ENCODE data around the gene NOX3. TPM values are rescaled to one million over a fixed set of nuclear protein-coding genes. Genes with fewer than 3 reads are reported as not detected.

The NOX3 gene
- polyA plus RNA-seq, 3 donors from 2014 or later = not detected

- no peak overlapping the region for H3K27ac Mint-ChIP-seq
Observed at GRCh38 chr6:155398701-155399061, 57.0 kb downstream of the NOX3 start.

GRCh38 chr6:155398221-155398620 lies 57.4 kb downstream of the NOX3 start:
- Mint-ChIP-seq H3K27me3 (ENCODE audit: low read depth in 3 of 3) (peaks cover 0 to 11% (median 5%) of the 10 kb centered on the region in 3 donors), H3K36me3 (no peaks in the 10 kb centered on the region), H3K9me3 (no peaks in the 10 kb centered on the region), H3K4me3 (no peak overlapping the region), H3K4me1 (peaks cover 0 to 8% of the 10 kb centered on the region in 2 donors), H3K27ac (peak overlapping the region in 1 of 6 donors; percentile 13)
- DNase-seq = no peak

More at GRCh38 chr6:155398701-155399061, 57.0 kb downstream of the NOX3 start:
- Mint-ChIP-seq H3K4me3 (no peak overlapping the region), H3K27me3 (ENCODE audit: low read depth in 3 of 3) (peaks cover 0 to 10% (median 3%) of the 10 kb centered on the region in 3 donors), H3K36me3 (no peaks in the 10 kb centered on the region), H3K4me1 (peaks cover 0 to 8% of the 10 kb centered on the region in 2 donors), H3K9me3 (no peaks in the 10 kb centered on the region)
- DNase-seq = no peak

- no peak for DNase-seq
- Mint-ChIP-seq H3K9me3 (no peaks in the 10 kb centered on the region), H3K27ac (no peak overlapping the region), H3K4me1 (peaks cover 0 to 8% of the 10 kb centered on the region in 2 donors), H3K27me3 (ENCODE audit: low read depth in 3 of 3) (peaks cover 0 to 11% (median 5%) of the 10 kb centered on the region in 3 donors), H3K4me3 (no peak overlapping the region), H3K36me3 (no peaks in the 10 kb centered on the region)
Observed at GRCh38 chr6:155397172-155397705, 58.4 kb downstream of the NOX3 start.

GRCh38 chr6:155396605-155397004 lies 59.0 kb downstream of the NOX3 start:
- Mint-ChIP-seq H3K4me1 (peaks cover 0 to 8% of the 10 kb centered on the region in 2 donors), H3K36me3 (no peaks in the 10 kb centered on the region), H3K27me3 (ENCODE audit: low read depth in 3 of 3) (peaks cover 0 to 11% (median 5%) of the 10 kb centered on the region in 3 donors), H3K9me3 (no peaks in the 10 kb centered on the region), H3K4me3 (no peak overlapping the region), H3K27ac (no peak overlapping the region)
- no peak for DNase-seq

- no peak for DNase-seq
- Mint-ChIP-seq H3K36me3 (no peaks in the 10 kb centered on the region), H3K27me3 (ENCODE audit: low read depth in 3 of 3) (peaks cover 0 to 11% (median 5%) of the 10 kb centered on the region in 3 donors), H3K9me3 (no peaks in the 10 kb centered on the region), H3K27ac (no peak overlapping the region), H3K4me3 (no peak overlapping the region), H3K4me1 (peaks cover 0 to 8% of the 10 kb centered on the region in 2 donors)
Observed at GRCh38 chr6:155395339-155395738, 60.3 kb downstream of the NOX3 start.

GRCh38 chr6:155389130-155389529 lies 66.5 kb downstream of the NOX3 start:
- DNase-seq = no peak
- no peak overlapping the region for H3K4me3 Mint-ChIP-seq
- H3K4me1 Mint-ChIP-seq = peaks cover 12 to 15% of the 10 kb centered on the region in 2 donors
- peaks cover 0 to 6% (median 0%) of the 10 kb centered on the region in 6 donors for H3K9me3 Mint-ChIP-seq
- H3K27ac Mint-ChIP-seq = no peak overlapping the region
- H3K36me3 Mint-ChIP-seq = peaks cover 0 to 9% (median 3%) of the 10 kb centered on the region in 3 donors
- peaks cover 2 to 8% (median 6%) of the 10 kb centered on the region in 3 donors for H3K27me3 Mint-ChIP-seq (ENCODE audit: low read depth in 3 of 3)

- H3K4me1 Mint-ChIP-seq = peaks cover 12 to 15% of the 10 kb centered on the region in 2 donors
- no peak overlapping the region for H3K4me3 Mint-ChIP-seq
- H3K36me3 Mint-ChIP-seq = peaks cover 0 to 9% (median 3%) of the 10 kb centered on the region in 3 donors
- DNase-seq = no peak
- H3K27ac Mint-ChIP-seq = no peak overlapping the region
- peaks cover 0 to 6% (median 0%) of the 10 kb centered on the region in 6 donors for H3K9me3 Mint-ChIP-seq
- peaks cover under 1 to 6% (median 2%) of the 10 kb centered on the region in 3 donors for H3K27me3 Mint-ChIP-seq (ENCODE audit: low read depth in 3 of 3)
Observed at GRCh38 chr6:155388591-155388990, 67.0 kb downstream of the NOX3 start.

GRCh38 chr6:155387481-155387880 lies 68.2 kb downstream of the NOX3 start:
- DNase-seq = no peak
- H3K4me3 Mint-ChIP-seq = peak overlapping the region in 3 of 5 donors; percentile 10 to 50 (median 38)
- H3K9me3 Mint-ChIP-seq = peaks cover 0 to 6% (median 0%) of the 10 kb centered on the region in 6 donors
- peaks cover 12 to 15% of the 10 kb centered on the region in 2 donors for H3K4me1 Mint-ChIP-seq
- H3K27ac Mint-ChIP-seq = no peak overlapping the region
- H3K36me3 Mint-ChIP-seq = peaks cover 0 to 9% (median 3%) of the 10 kb centered on the region in 3 donors
- H3K27me3 Mint-ChIP-seq (ENCODE audit: low read depth in 3 of 3) = peaks cover 0 to 5% (median 2%) of the 10 kb centered on the region in 3 donors

- Mint-ChIP-seq H3K4me1 (peaks cover 12 to 15% of the 10 kb centered on the region in 2 donors), H3K9me3 (peaks cover 0 to 6% (median 0%) of the 10 kb centered on the region in 6 donors), H3K27ac (no peak overlapping the region), H3K27me3 (ENCODE audit: low read depth in 3 of 3) (peaks cover 0 to 4% (median 3%) of the 10 kb centered on the region in 3 donors), H3K36me3 (peaks cover 0 to 9% (median 3%) of the 10 kb centered on the region in 3 donors), H3K4me3 (no peak overlapping the region)
- DNase-seq = no peak
Observed at GRCh38 chr6:155384321-155384952, 71.2 kb downstream of the NOX3 start.

- Mint-ChIP-seq H3K4me3 (no peak overlapping the region), H3K9me3 (peaks cover 0 to 6% (median 0%) of the 10 kb centered on the region in 6 donors), H3K27me3 (ENCODE audit: low read depth in 3 of 3) (peaks cover 0 to 3% (median 2%) of the 10 kb centered on the region in 3 donors), H3K27ac (no peak overlapping the region), H3K36me3 (peaks cover 0 to 4% (median 0%) of the 10 kb centered on the region in 3 donors), H3K4me1 (peaks cover 12 to 15% of the 10 kb centered on the region in 2 donors)
- no peak for DNase-seq
Observed at GRCh38 chr6:155383913-155384312, 71.7 kb downstream of the NOX3 start.

- H3K36me3 Mint-ChIP-seq = no peaks in the 10 kb centered on the region
- no peak overlapping the region for H3K27ac Mint-ChIP-seq
- H3K9me3 Mint-ChIP-seq = peaks cover 0 to under 1% (median 0%) of the 10 kb centered on the region in 6 donors
Observed at GRCh38 chr6:155382338-155382685, 73.3 kb downstream of the NOX3 start.

GRCh38 chr6:155381673-155382337 lies 73.8 kb downstream of the NOX3 start:
- H3K27me3 Mint-ChIP-seq (ENCODE audit: low read depth in 3 of 3) = peaks cover 0 to 3% (median 0%) of the 10 kb centered on the region in 3 donors
- H3K9me3 Mint-ChIP-seq = no peaks in the 10 kb centered on the region
- no peak for DNase-seq
- H3K36me3 Mint-ChIP-seq = no peaks in the 10 kb centered on the region
- H3K4me1 Mint-ChIP-seq = peaks cover 0 to 2% of the 10 kb centered on the region in 2 donors
- H3K27ac Mint-ChIP-seq = no peak overlapping the region
- no peak overlapping the region for H3K4me3 Mint-ChIP-seq

More at GRCh38 chr6:155382338-155382685, 73.3 kb downstream of the NOX3 start:
- no peak for DNase-seq
- Mint-ChIP-seq H3K4me3 (no peak overlapping the region), H3K4me1 (peaks cover 5 to 7% of the 10 kb centered on the region in 2 donors), H3K27me3 (ENCODE audit: low read depth in 3 of 3) (peaks cover 0 to 3% (median 0%) of the 10 kb centered on the region in 3 donors)

GRCh38 chr6:155380666-155381332 lies 74.8 kb downstream of the NOX3 start:
- no peak for DNase-seq
- H3K4me1 Mint-ChIP-seq = no peaks in the 10 kb centered on the region
- no peak overlapping the region for H3K4me3 Mint-ChIP-seq
- no peak overlapping the region for H3K27ac Mint-ChIP-seq
- H3K9me3 Mint-ChIP-seq = no peaks in the 10 kb centered on the region
- no peaks in the 10 kb centered on the region for H3K36me3 Mint-ChIP-seq
- peaks cover 0 to 3% (median 0%) of the 10 kb centered on the region in 3 donors for H3K27me3 Mint-ChIP-seq (ENCODE audit: low read depth in 3 of 3)
